Activated T-cell treated with anti-CD3 and anti-CD28 coated beads, Interleukin-2, amount 50 U/mL, for 48 hours (primary cell): ENCODE results near the gene NPTN.
"Not testable (repeated sequence)": the region's sequence is repeated elsewhere in the genome, so short reads cannot be mapped to it uniquely, and the experiment has no call there.

Experiments
- DNase-seq, 2 experiments: peaks; one replicate each; pipeline ENCODE4 v3.0.0-alpha.2; 2020

Gene NPTN

DNA sequence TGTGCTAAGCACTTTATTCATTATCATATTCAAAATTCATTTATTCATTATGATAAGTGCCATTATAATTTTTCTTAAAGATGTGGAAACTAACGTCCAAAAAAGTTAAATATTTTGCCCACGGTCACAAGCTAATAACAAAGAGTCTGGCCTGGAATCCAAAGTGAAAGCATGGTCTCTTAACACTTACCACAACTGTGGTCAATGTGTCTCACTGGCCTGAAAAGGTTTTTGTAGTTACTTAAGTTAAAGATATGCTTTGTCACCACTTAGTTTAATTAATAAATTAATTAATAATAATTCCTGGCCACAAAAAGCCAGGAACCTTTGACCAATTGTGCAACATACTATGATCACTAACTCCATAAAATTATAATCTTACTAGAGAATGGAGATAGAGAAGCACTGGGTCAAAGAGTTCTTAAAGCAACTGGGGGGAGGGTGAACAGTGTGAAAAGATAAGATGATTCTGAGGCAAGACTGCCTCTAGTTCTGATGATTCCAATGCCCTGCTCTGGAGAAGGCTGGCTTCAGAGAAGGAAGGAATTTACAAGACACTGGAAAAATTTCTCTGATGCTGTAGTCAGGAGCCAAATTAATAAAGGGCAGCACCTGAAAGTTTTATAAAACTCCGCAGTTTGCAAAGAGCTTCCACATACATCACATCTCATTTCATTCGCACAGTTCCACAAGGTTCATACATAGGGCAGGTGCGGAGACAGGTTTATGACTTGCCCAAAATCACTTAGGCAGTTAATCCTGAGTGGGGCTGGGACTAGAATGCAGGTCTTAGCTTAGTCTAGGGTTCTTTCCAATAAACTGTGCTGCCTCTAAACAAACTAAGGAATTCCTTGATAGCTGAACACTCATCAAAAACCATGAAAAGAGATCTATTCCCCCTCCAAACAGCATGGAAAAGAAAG is 32.5 kb downstream of the NPTN start:
- no peak for DNase-seq

DNA sequence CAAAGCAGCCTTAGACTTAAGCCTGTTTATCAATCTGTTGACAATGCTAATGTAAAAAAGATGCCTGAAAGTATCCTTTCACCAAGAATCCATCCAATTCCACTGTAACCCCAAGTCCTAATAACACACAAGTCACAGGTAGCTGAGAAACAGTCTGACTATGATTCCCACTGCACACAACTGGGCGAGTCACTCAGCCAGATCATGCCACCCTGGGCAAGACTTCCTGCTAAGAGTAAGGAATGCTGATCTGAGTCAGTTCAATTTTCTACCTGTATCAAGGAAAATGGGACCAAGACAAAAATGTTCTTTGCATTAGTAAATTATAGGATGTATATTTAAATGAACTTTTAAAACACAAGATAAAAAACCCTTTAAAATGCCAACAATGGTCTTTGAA is 33.3 kb downstream of the NPTN start:
- no peak for DNase-seq

DNA sequence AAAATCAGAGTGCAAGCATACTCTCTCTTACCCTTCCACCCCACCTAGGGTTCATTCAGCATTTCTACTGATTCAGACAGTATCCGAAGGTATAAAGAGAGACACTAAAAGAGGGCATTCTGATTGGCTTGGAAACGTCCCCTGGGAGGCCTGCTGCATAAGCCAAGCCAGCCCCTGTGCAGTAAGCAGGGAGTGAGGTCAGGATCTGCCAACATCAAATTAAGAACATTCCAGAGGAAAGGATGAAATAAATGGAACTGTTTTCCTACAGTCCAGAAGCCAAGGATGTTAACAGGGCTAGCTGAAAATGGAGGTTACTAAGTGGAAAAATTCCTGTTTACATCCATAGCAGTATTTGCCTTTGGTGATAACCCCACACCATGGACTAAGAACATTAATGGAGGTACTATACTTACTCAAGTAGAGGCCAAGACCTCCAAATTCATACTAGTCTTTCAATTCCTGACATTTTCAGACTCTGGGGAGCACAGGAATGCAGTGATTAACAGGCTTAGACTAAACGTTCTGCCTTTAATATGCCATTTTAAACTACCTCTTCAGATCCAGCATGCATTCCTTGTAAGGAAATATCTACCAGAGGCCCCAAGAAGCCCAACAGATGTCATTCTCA is 34.5 kb downstream of the NPTN start:
- no peak for DNase-seq

DNA sequence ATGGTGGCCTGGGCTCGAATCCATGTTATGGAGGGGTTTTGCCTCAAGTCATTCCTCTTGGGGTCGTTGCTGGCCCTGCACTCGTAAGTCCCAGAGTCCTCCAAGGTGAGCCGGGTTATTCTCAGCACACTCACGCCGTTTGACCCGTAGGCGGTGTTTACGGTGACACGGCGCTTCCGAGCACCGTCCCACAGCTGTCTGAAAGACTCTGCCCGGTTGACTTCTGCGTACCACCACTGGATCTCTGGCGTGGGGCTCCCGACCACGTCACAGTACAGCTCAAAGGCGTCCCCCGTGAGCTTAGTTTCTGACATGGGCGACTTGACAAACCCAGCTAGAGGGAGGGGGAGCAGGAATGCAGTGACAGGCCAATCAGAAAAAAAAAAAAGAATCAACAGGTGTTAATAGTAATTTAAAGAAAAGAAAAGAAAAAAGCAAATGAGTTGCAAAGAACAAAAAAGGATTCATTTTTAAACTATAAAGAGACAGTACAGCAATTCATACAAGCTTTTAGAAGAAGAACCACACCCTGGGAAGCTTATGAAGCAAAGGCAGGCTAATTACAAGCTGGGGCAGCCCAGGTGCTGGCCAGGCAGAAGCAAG is 36.1 kb downstream of the NPTN start:
- no peak for DNase-seq

DNA sequence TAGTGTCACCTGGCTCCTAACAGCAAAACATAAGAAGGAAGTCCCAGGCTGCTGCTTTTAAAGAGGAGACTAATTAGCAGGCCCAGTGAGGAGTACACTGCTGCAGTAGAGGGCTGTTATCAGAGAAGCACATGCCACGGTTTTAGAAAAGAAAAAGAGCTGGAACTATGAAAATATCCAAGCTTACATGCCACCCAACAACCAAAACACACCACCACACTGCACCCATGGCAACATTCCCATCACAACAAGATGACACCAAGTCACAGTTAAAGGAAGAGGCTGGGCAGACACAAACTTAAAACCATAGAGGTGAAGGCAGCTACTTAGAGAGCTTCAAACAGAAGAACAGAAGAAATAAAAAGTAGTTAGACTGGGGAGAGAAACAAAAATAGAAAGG is 37.0 kb downstream of the NPTN start:
- no peak for DNase-seq

DNA sequence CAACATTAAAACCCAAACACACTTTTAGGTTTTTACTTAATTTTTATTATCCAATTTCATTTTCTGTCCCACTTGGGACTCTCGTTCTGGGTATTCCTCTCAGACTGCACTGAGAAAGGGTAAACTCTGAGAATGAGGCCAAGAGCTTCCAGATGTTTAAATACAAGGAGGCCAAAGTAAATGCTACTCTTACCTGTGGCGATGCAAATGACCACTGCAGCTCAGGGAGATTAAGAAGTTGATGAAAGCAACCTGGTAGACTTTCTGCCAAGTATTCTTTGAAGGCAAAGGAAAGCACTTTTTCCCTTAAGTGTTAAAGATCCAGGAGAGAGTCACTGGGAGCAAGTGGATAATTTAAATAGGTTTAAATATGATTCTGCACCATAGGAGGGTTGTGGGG is 39.1 kb downstream of the NPTN start:
- no peak for DNase-seq

DNA sequence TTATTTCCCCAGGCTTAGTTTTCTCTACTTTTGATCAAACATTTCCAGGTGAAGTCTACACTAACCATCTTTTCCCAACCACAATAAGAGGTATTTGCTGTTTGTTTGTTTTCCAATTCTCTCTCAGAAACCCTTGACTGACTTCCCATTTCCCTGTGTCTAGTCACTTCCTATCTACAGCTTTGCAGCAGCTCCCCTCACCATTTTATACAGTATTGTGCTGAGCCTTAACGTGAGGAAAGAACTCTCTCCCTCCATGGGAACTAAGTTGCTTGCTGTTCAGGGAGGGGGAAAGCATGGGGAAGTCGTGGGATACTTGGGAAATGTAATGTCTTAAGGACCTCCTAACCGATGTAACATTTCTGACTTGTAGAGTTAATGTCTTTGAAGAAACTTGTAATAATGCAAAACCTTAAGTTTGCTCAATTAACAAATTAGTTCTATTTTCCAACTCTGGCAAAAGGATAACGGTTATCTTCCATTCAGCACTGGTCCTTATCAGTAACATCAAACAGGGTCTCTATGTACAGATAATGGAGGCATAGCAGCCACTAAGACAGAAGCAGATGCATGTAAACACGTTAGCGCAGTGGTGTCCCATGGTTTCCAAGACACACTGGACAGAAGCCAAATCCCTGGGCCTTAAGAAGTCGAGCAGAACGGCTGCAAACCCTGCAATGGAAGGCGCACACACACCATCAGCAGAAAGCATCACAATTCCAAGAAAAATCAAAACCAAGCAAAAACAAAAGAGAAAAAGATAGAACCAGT is 39.7 kb downstream of the NPTN start:
- DNase-seq, result no peak

DNA sequence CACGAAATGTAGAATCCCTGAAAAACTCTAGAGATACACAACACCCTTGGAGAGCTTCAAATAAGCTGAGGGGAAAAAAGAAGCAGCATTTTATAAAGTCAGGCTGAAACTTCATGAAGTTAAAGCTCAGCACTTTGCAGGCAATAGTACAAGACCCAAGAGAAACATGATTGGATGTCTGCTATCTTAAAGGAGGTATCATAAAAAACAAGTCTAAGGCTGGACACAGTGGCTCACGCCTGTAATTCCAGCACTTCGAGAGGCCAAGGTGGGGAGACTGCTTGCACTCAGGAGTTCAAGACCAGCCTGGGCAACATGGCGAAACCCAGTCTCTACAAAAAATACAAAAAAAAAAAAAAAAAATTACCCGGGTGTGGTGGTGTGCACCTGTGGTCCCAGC is 42.9 kb downstream of the NPTN start:
- DNase-seq, result no peak

DNA sequence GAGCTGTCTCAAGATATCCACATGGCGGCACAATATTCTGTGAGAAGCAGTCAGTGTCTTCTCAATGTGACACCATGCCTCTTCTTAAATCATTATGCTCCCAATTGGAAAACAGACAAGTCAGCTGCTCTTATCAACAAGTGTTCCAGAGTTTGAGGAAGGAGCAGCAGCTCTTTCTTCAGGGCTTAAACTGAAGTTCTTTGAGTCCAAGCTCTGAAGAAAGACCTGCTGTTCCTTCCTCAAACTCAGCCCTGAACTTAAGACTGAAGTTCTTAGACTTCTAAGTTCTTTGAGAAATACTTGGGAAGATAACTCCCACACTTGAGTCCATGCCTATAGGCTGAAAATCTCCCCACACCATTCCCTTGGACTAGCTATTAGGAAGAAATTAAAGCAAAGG is 43.4 kb downstream of the NPTN start:
- no peak for DNase-seq

DNA sequence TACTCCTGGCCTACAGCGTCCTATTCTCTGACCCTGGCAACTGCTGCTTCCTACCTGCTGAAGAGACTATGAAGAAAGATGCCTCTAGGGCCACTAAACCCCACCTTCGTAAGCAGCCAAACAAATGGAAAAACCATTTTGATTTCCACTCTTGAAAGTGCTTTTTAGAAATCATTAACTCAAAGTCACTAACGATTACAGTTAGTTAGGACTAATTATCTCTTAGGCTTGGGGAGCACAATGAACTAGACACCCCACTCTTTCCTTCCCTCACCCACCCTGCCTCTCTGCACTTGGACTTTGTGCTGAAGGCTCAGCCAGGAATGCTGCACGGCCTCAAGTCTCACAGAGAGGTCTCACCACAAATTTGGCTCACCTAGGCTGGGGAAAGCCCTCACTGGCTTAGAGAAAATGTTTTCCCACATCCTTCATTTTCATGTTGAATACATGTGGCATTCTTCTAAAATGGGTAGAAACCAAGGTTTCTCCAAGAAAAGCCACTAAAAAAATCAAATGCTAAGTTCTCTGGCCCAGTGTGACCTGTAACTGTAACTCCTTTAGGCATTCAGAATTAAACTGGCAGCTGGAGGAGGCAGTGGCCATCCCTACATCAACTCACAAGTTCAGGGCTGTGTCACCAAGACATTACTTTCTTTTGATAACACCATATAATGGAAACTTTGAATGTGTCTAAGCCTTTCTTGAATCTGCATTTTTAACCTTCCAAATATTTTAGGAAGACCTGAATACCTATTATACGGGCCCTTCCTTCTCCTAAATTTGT is 47.1 kb downstream of the NPTN start:
- no peak for DNase-seq

DNA sequence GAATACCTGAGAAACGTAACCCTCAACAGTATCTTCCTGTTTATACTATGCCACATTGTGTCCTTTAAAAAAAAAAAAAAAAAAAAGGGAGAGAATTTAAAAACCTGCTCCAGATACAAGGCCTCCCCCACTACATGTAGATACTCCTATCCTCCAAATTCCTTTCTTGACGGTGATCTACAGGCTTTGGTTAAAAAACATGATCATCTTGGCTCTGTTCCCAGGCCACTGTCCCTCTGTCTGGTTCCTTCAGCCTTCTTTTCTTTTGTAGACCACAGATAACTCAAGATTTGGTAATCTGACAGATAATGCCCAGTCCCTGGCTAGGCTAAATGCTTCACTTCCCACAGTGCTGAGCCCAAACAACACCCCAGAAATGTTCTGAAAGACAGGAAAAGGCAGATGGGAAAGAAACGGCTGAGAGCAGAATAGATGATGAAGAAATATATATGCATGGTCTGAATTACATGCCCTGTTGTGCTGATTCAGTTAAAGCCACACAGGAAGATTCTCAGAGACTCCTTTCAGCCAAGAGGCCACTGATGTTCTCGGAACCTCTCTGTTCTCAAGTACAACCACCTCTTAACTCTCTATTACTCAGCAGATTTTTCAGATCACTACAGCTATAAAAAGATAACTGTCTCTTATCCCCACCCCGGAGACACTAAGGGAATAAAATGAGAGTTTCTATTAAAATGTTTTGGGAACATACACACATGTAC is 48.3 kb downstream of the NPTN start:
- no peak for DNase-seq

DNA sequence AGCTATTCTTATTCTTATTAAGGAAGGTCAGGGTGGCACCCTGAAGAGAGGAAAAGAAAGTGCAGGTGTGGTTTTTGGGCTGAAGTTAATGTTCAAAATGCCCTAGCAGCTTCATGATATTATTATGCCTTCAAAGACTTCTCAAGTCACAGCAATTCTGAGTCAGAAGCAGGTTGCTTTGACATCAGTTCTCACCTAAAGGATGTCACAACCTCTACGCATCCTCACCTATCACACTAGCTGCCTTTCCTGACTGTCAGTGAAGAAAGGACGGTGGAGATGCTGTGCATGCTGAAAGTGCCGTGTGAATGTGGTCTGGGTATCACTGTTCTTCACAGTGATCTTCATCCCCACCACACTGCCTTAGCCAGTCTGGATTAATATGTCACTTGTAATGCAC is 49.6 kb downstream of the NPTN start:
- no peak for DNase-seq

DNA sequence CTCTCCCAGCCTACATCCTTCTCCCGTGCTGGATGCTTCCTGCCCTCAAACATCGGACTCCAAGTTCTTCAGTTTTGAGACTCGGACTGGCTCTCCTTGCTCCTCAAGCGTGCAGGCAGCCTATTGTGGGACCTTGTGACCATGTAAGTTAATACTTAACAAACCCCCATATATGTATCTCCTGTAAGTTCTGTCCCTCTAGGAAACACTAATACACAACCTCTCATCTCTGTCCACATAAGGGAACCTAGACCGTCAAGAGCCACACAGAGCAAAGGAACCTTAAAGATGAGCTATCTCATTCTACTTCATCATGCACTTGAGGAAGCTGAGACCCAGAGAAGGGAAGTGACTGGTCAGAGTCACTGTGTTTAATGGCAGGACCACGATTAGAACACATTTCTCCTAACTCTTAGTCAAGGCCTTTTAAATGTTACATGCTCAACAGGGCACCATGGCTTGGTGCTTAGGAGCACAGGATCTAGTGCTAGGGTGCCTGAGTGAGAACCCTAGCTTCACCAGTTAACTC is 50.3 kb downstream of the NPTN start:
- DNase-seq, result no peak

DNA sequence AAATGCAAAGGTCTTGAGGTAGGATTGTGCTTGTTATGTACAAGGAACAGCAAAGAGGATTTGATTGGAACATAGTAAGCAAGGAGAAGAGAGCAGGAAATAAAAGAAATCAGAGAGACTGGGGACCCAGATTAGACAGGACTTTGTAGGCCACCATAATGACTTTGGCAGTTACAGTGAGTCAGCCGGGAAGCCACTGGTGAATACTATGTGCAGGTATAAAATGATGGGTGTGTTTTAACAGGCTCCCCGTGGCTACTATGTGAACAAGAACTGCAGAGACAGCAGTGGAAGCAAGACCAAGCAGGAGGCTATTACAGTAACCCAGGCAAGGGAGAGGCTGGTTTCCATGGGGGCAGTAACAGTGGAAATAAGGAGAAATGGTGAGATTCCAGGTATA is 55.2 kb downstream of the NPTN start:
- DNase-seq, result no peak

DNA sequence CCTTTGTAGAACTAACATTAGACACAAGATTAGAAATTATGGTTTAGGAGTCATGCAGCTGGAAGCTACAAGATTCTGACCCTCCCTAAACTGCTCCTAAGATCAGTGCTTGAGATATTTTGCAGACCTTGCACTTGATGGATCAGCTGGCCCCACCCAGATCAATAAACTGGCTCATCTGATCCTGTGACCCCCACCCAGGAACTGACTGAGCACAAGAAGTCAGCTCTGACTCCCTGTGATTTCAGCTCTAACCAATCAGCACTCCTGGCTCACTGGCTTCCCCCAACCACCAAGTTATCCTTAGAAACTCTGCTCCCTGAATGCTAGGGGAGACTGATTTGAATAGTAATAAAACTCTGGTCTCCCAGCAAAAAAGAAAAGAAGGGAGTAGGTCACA is 55.6 kb downstream of the NPTN start:
- DNase-seq, result not testable (repeated sequence)

DNA sequence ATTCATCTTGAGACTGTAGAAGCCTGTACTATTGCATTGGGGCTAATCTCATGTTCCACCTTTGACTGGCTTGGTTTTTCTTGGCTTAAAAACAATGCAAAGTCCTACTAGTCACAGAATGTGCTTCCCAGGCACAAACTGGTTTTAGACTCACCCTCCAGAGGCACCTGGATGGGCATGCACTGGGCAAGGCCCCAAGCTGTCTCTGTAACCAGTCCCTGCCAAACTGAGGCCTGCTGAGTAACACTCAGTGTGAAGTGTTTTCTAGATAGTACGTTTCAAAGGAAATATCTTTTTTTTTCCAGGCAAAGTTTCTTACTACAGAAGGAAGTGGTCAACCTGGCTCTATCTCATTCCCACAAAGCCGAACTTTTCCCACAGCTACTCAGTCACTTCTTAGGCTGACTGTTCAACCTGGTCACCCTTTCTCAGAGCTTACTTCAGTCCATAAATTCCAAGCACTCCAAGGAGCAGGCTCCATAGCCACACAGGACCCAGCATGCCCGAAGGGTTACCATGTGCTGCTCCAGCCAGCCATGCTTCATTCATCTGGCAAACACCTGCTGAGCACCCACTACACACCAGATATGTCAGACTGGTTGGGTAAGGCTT is 57.4 kb downstream of the NPTN start:
- DNase-seq, result no peak

DNA sequence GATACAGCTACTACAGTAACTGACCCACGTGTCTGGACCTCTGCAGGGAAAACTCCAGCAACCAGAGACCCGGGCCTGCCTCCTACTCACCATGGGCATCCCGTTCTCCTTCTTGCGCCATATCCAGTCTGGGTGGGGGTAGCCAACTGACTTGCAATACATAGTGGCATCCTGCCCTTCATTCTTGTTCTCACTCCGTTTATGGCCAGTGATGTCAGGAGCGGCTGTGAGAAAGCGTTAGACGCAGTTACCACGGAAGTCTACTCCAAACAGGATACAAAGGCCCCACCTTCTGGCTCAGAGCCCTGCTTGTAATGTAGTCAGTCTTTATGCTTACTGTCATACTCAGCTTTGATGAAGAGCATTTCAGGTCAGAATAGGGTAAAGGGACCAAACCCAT is 59.6 kb downstream of the NPTN start:
- no peak for DNase-seq

DNA sequence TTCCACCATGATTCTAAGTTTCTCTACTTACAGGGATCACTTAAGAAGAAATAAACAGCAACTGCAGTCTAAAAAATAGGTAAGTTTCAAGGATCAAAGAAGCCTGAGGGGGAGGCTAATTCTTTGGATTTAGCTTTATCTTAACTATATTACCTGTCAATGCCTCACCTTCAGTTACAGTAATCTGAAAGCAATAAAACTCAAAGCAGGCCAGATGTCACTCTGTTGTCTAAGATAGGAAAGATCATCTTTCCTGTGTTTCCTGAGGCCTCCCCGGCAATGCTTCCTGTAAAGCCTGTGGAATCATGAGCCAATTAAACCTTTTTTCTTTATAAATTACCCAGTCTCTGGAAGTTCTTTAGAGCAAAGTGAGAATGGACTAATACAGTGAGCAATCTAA is 60.2 kb downstream of the NPTN start:
- DNase-seq, result no peak

DNA sequence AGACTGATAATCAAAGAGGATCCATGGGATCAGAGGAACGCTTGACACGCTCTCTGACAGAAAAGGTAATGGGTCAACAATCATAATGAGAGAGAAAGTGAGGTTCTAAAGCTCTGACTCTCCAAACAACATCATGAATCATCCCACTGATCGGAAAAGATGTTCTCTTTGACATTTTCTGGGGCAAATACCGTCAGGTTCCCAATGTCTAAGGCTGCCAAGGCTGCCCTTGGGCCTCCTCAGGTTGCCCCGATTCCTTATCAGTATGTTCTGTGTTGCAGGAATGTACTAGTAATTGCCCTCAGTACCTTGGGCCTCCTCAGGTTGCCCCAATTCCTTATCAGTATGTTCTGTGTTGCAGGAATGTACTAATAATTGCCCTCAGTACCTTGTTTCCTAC is 60.9 kb downstream of the NPTN start:
- DNase-seq, result no peak

DNA sequence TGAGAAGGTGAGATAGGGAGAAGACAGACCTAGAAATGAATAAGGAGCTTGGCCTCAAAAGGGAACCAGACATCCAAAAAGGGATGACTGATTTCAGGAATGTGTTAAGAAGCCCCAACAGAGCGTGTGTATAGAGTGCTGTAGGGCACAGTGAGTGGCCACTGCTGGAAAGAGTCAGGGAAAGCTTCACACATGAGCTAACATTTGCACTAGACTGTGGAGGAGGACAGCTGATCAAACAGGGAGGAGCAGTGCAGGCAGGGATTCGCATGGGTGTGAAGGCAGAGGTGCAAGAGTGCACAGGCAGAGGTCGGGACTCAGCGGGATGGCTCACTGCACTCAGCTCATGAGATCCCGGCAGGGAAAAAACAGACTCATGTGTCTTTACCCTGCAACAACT is 61.8 kb downstream of the NPTN start:
- DNase-seq, result no peak

DNA sequence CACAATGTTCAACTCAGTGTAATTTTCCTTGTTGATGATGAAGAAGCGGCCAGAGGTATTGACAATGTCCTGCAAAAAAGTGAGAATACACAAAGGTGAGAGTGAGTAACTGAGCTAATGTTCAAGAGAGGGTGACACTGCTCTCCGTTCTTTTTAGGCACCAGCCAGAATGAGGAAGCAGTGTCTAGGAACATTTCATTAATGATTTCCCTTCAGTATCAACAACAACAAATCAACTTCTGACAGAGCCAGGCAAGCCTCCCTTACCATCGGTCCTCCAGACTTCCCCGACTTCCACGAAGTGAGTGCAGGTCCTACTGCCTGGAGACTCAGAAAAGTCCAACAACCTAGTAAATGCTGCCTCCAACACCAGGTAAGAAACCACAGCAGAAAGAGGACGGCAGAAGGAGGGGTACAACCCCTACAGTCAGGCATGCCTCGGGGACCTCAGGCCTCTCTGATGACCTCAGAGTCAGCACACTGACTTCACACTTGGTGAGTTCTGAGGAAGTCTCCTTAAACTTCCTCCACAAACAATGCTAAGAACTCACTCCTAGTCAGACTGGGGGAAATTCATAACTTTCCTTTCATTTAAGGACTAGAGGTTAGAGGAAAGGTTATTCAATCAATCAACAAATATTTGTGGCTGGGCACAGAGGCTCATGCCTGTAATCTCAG is 62.7 kb downstream of the NPTN start:
- no peak for DNase-seq
